Endothelial cell of umbilical vein (primary cell): ENCODE data around the gene GJB5. TPM values are rescaled to one million over a fixed set of nuclear protein-coding genes. Genes with fewer than 3 reads are reported as not detected.
A peak's percentile ranks its signal among the peaks of the same experiment; 100 is the strongest.

ENCODE experiments used
- BruUV-seq: library from RNA; stranded (reverse); fragments of 400-500 nt; replicated peaks from 2 replicates; lab custom pipeline; 2021; lab: Mats Ljungman, UMichigan
- CTCF ChIA-PET: fragments of 300-600, 350-600 bp; sonication (Branson Sonifier 250); formaldehyde crosslinking; loops from one replicate; lab custom pipeline; 2021; ENCODE audit warnings: antibody characterized with exemption, inconsistent platforms; lab: Charles Lee
- POLR2A ChIA-PET: fragments of 300-600, 350-600 bp; sonication (Branson Sonifier 250); formaldehyde crosslinking; loops from one replicate; lab custom pipeline; 2021; ENCODE audit warnings: antibody characterized with exemption, inconsistent platforms; lab: Charles Lee
- DNase-seq: peaks from one replicate; pipeline ENCODE4 v3.0.0-alpha.2; 2011; ENCODE audit warnings: low read depth, low spot score
- FAIRE-seq: peaks from 2 replicates; lab custom pipeline; 2011; peaks lifted over from hg19 to GRCh38; lab: Jason Lieb, UNC
- H2AFZ ChIP-seq: 2 replicates; pipeline ENCODE4 v1.6.0; 2012; ENCODE audit warnings: low read depth, low read length, control low read depth, inconsistent platforms
- H3K27ac ChIP-seq: 2 replicates; pipeline ENCODE4 v1.5.1; 2011; ENCODE audit warnings: low read depth, mild to moderate bottlenecking, control low read depth, low read length, moderate library complexity; ENCODE audit not compliant: insufficient read depth
- H3K27me3 ChIP-seq, 2 experiments: 2 replicates each; pipeline versions ENCODE4 v1.6.0 to v1.6.1; 2011; ENCODE audit warnings: low read length in 2 of 2, mixed read lengths in 1 of 2; ENCODE audit not compliant: control insufficient read depth in 2 of 2, insufficient read depth in 2 of 2
- H3K36me3 ChIP-seq, 2 experiments: 2 replicates in 1 of 2; 3 replicates in 1 of 2; pipeline ENCODE4 v1.5.1; 2011; ENCODE audit warnings: low read length in 2 of 2, mild to moderate bottlenecking in 1 of 2, moderate library complexity in 1 of 2; ENCODE audit not compliant: control insufficient read depth in 2 of 2, insufficient read depth in 2 of 2; ENCODE audit errors: extremely low read depth in 1 of 2
- H3K4me1 ChIP-seq: 3 replicates; pipeline ENCODE4 v1.5.1; 2011; ENCODE audit warnings: mild to moderate bottlenecking, low read length; ENCODE audit not compliant: control insufficient read depth, insufficient read depth; ENCODE audit errors: extremely low read depth
- H3K4me2 ChIP-seq: 2 replicates; pipeline ENCODE4 v1.6.1; 2011; ENCODE audit warnings: low read length, control low read depth, mixed read lengths; ENCODE audit not compliant: insufficient read depth
- H3K4me3 ChIP-seq, 3 experiments: fragments of 200-600 bp in 1 of 3; sonication (generic), shearing (Covaris generic) in 1 of 3; replicated peaks in 1 of 3; 2 replicates each; pipeline ENCODE4 v1.5.1; 2011 to 2016; ENCODE audit warnings: control low read depth in 3 of 3, low read length in 3 of 3, mild to moderate bottlenecking in 2 of 3, inconsistent platforms in 1 of 3, low read depth in 1 of 3, moderate library complexity in 1 of 3; ENCODE audit not compliant: insufficient read depth in 1 of 3
- H3K79me2 ChIP-seq: 2 replicates; pipeline ENCODE4 v1.6.0; 2012; ENCODE audit warnings: low read length, inconsistent platforms; ENCODE audit not compliant: control insufficient read depth, insufficient read depth
- H3K9ac ChIP-seq: replicated peaks from 2 replicates; pipeline ENCODE3; 2011; ENCODE audit warnings: low read length, control low read depth; ENCODE audit not compliant: insufficient read depth; ENCODE audit errors: extremely low read depth
- H3K9me1 ChIP-seq: replicated peaks from 3 replicates; pipeline ENCODE4 v1.6.0; 2011; ENCODE audit warnings: mild to moderate bottlenecking, low read length; ENCODE audit not compliant: control insufficient read depth, insufficient read depth; ENCODE audit errors: extremely low read depth
- H3K9me3 ChIP-seq: replicated peaks from 2 replicates; pipeline ENCODE4 v1.5.1; 2012; ENCODE audit warnings: low read length, inconsistent platforms; ENCODE audit not compliant: control insufficient read depth, insufficient read depth
- H4K20me1 ChIP-seq: replicated peaks from 2 replicates; pipeline ENCODE3; 2011; ENCODE audit warnings: mild to moderate bottlenecking, low read length; ENCODE audit not compliant: control insufficient read depth, insufficient read depth; ENCODE audit errors: extremely low read depth
- EZH2 ChIP-seq: IDR thresholded peaks from 2 replicates; pipeline ENCODE4 v1.6.1; 2012; ENCODE audit warnings: borderline replicate concordance, low read depth, mild to moderate bottlenecking, moderate library complexity, low read length, inconsistent platforms; ENCODE audit not compliant: severe bottlenecking
- FOS ChIP-seq: IDR thresholded peaks from 2 replicates; pipeline ENCODE4 v1.6.1; 2011; ENCODE audit warnings: mild to moderate bottlenecking, low read length, moderate library complexity, borderline replicate concordance; ENCODE audit not compliant: insufficient read depth
- GATA2 ChIP-seq: IDR thresholded peaks from 2 replicates; pipeline ENCODE4 v1.7.0; 2011; ENCODE audit warnings: low read depth, mild to moderate bottlenecking, moderate library complexity, mixed read lengths, low read length; ENCODE audit not compliant: insufficient read length, insufficient read depth
- JUN ChIP-seq: IDR thresholded peaks from 2 replicates; pipeline ENCODE4 v1.6.1; 2011; ENCODE audit warnings: borderline replicate concordance, low read depth; ENCODE audit not compliant: insufficient read length, insufficient read depth
- MYC ChIP-seq: IDR thresholded peaks from one replicate; pipeline ENCODE4 v1.6.1; 2011; ENCODE audit warnings: mild to moderate bottlenecking, low read depth, low read length
- POLR2A ChIP-seq: IDR thresholded peaks from 2 replicates; pipeline ENCODE4 v1.6.1; 2012; ENCODE audit warnings: low read depth, mild to moderate bottlenecking, control low read depth, low read length
- POLR2AphosphoS5 ChIP-seq: IDR thresholded peaks from 2 replicates; pipeline ENCODE4 v1.6.1; 2012; ENCODE audit warnings: low read depth, mild to moderate bottlenecking, control low read depth, low read length, moderate library complexity; ENCODE audit not compliant: insufficient read depth
- dilution Hi-C: fragments of 300-500 bp; cut with MboI; formaldehyde crosslinking; loops from one replicate; pipeline ENCODE4 v1.15.0; 2019; ENCODE audit warnings: low sequenced_read_pairs; ENCODE audit not compliant: extremely low pct_ligation_motif_present
- intact Hi-C: fragments of 100-400 bp; cut with micrococcal nuclease; formaldehyde crosslinking; loops from one replicate; pipeline ENCODE4 v1.10.0; 2022
- polyA plus RNA-seq, 4 experiments: library from polyadenylated mRNA; depleted of rRNA in 3 of 4; stranded (reverse) in 3 of 4; unstranded in 1 of 4; fragments of >200 nt; gene quantifications; 2 replicates each; pipeline versions ENCODE4 v1.2.1 to v1.2.3, GENCODE V29; 2011 to 2012; ENCODE audit warnings: missing spikeins in 1 of 4
- total RNA-seq: library from RNA; stranded (reverse); gene quantifications from 2 replicates; pipeline ENCODE4 v1.2.3, GENCODE V29; 2021
- TF ChIP-seq, protein P1 (sequence below): IDR thresholded peaks from 2 replicates; pipeline ENCODE4 v1.6.1; 2011; ENCODE audit not compliant: insufficient read depth, insufficient read length
- TF ChIP-seq, protein P2 (sequence below), 2 donors: IDR thresholded peaks; 1 replicate in 1 of 2; 2 replicates in 1 of 2; pipeline ENCODE4 v1.5.1; 2011; ENCODE audit warnings: low read length in 2 of 2, mild to moderate bottlenecking in 2 of 2, moderate library complexity in 2 of 2, control low read depth in 1 of 2, inconsistent platforms in 1 of 2, low read depth in 1 of 2; ENCODE audit not compliant: insufficient read depth in 1 of 2; ENCODE audit errors: extremely low read depth in 1 of 2

Gene GJB5
- total and polyA plus RNA-seq, 2 donors (not counting 3 experiments of a cell fraction or from before 2014, with no cell fraction given): not detected

GRCh38 chr1:34794790-34795180, 39.9 kb downstream of the GJB5 start:
- no TSS peak for BruUV-seq
- CTCF ChIA-PET: interaction anchor here (0.6 kb wide), 1 partner anchor 8 kb away, joined by 3 read pairs; no protein-coding TSS in a partner anchor
- no peaks in the 10 kb centered on the region for H3K4me1 ChIP-seq
- dilution Hi-C loops (no loop called here), intact Hi-C loops (no loop called here)
- no peak overlapping the region for H2AFZ ChIP-seq
- H3K27ac ChIP-seq: no peak overlapping the region
- H3K4me3 ChIP-seq: peak overlapping the region in 1 of 3 experiments; percentile 52
- TF ChIP-seq, protein P1, sequence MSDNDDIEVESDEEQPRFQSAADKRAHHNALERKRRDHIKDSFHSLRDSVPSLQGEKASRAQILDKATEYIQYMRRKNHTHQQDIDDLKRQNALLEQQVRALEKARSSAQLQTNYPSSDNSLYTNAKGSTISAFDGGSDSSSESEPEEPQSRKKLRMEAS: no peak
- TF ChIP-seq MYC (no peak), JUN (no peak), GATA2 (no peak)
- no peaks in the 10 kb centered on the region for H3K9me1 ChIP-seq
- H3K9me3 ChIP-seq: no peaks in the 10 kb centered on the region
- DNase-seq: no peak
- no peak for FAIRE-seq
- H3K79me2 ChIP-seq: no peaks in the 10 kb centered on the region
- no peaks in the 10 kb centered on the region for H4K20me1 ChIP-seq
- POLR2A ChIA-PET: no interaction called here
- no peak overlapping the region for H3K4me2 ChIP-seq
- H3K36me3 ChIP-seq: peaks cover 0 to 15% of the 10 kb centered on the region in 2 experiments
- peaks cover 36% of the 10 kb centered on the region in 2 experiments for H3K27me3 ChIP-seq
- no peak overlapping the region for H3K9ac ChIP-seq

- peak overlapping the region in 1 of 3 experiments; percentile 52 for H3K4me3 ChIP-seq
- dilution Hi-C loops: no loop called here
- FAIRE-seq (no peak), DNase-seq (no peak)
- no peaks in the 10 kb centered on the region for H3K9me1 ChIP-seq
- H3K27me3 ChIP-seq: peaks cover 33 to 36% of the 10 kb centered on the region in 2 experiments
- H3K4me2 ChIP-seq: no peak overlapping the region
- ChIA-PET CTCF (no interaction called here), POLR2A (no interaction called here)
- no peaks in the 10 kb centered on the region for H3K79me2 ChIP-seq
- H2AFZ ChIP-seq: no peak overlapping the region
- H3K9me3 ChIP-seq: no peaks in the 10 kb centered on the region
- no peaks in the 10 kb centered on the region for H4K20me1 ChIP-seq
- H3K4me1 ChIP-seq: no peaks in the 10 kb centered on the region
- peaks cover 0 to 15% of the 10 kb centered on the region in 2 experiments for H3K36me3 ChIP-seq
- no peak overlapping the region for H3K9ac ChIP-seq
- BruUV-seq: no TSS peak
- no peak for TF ChIP-seq GATA2
- TF ChIP-seq, protein P2, sequence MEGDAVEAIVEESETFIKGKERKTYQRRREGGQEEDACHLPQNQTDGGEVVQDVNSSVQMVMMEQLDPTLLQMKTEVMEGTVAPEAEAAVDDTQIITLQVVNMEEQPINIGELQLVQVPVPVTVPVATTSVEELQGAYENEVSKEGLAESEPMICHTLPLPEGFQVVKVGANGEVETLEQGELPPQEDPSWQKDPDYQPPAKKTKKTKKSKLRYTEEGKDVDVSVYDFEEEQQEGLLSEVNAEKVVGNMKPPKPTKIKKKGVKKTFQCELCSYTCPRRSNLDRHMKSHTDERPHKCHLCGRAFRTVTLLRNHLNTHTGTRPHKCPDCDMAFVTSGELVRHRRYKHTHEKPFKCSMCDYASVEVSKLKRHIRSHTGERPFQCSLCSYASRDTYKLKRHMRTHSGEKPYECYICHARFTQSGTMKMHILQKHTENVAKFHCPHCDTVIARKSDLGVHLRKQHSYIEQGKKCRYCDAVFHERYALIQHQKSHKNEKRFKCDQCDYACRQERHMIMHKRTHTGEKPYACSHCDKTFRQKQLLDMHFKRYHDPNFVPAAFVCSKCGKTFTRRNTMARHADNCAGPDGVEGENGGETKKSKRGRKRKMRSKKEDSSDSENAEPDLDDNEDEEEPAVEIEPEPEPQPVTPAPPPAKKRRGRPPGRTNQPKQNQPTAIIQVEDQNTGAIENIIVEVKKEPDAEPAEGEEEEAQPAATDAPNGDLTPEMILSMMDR (IDR thresholded peaks at IDR 0.05; ENCODE audit: extremely low read depth in 1 of 2, insufficient read depth in 1 of 2, low read depth in 1 of 2, low read length in 2 of 2): no peak
- TF ChIP-seq, protein P1: no peak
- TF ChIP-seq JUN: no peak
- TF ChIP-seq EZH2: no peak
- no peak for TF ChIP-seq FOS
- TF ChIP-seq MYC: no peak
- no peak for TF ChIP-seq POLR2AphosphoS5
- no peak for TF ChIP-seq POLR2A
- intact Hi-C loops: no loop called here
- H3K27ac ChIP-seq: no peak overlapping the region
These were observed 41.1 kb downstream of the GJB5 start for GRCh38 chr1:34795916-34796315.
